K562 (cell line): ENCODE measurements around the gene EFNA2. TPM values are rescaled to one million over a fixed set of nuclear protein-coding genes. Genes with fewer than 3 reads are reported as not detected.

Experiments
- ATF1 ChIP-seq, 2 experiments: fragments of 450-650 bp in 1 of 2; IDR thresholded peaks; 2 replicates each; pipeline ENCODE4 v1.6.1; 2016; ENCODE audit warnings: missing compliant biosample characterization in 1 of 2, missing genetic modification characterization in 1 of 2
- DIDO1 ChIP-seq: fragments of 450-650 bp; IDR thresholded peaks from 2 replicates; pipeline ENCODE4 v1.6.1; 2016; ENCODE audit warnings: low read depth, missing biosample characterization, missing genetic modification characterization
- EHMT2 ChIP-seq: fragments of 450-650 bp; IDR thresholded peaks from 2 replicates; pipeline ENCODE4 v1.6.1; 2018; ENCODE audit warnings: antibody characterized with exemption
- EWSR1 ChIP-seq: fragments of 450-650 bp; IDR thresholded peaks from 2 replicates; pipeline ENCODE4 v1.6.1; 2018; ENCODE audit warnings: borderline replicate concordance, mild to moderate bottlenecking, low read depth, moderate library complexity; ENCODE audit not compliant: partially characterized antibody
- HMGN3 ChIP-seq: IDR thresholded peaks from 2 replicates; pipeline ENCODE4 v1.6.1; 2011; ENCODE audit warnings: borderline replicate concordance, low read depth, mild to moderate bottlenecking, mixed read lengths, low read length; ENCODE audit not compliant: insufficient read length; ENCODE audit errors: extremely low read depth
- HNRNPL ChIP-seq: fragments of 200-400 bp; formaldehyde crosslinking; IDR thresholded peaks from 2 replicates; pipeline ENCODE4 v1.6.1; 2017; ENCODE audit warnings: low read depth, mild to moderate bottlenecking, low read length
- KDM4B ChIP-seq, 2 experiments: fragments of 450-650 bp in 1 of 2; sonication (generic) in 1 of 2; IDR thresholded peaks; 2 replicates each; pipeline ENCODE4 v1.6.1; 2016 to 2017; ENCODE audit warnings: borderline replicate concordance in 2 of 2, antibody characterized with exemption in 1 of 2, low read depth in 1 of 2, mild to moderate bottlenecking in 1 of 2
- NR4A1 ChIP-seq, 2 experiments: fragments of 250-450 bp in 1 of 2; fragments of 450-650 bp in 1 of 2; sonication (Bioruptor Pico) in 1 of 2; IDR thresholded peaks; 2 replicates each; pipeline versions ENCODE4 v1.4.0 to v1.6.1; 2016 to 2020; ENCODE audit warnings: mild to moderate bottlenecking in 2 of 2, missing compliant biosample characterization in 1 of 2, missing genetic modification characterization in 1 of 2, moderate library complexity in 1 of 2
- RBBP5 ChIP-seq: fragments of 200-600 bp; sonication (generic); IDR thresholded peaks from 2 replicates; pipeline ENCODE4 v1.6.1; 2012; ENCODE audit warnings: borderline replicate concordance, mild to moderate bottlenecking, low read length, control low read depth, inconsistent platforms; ENCODE audit not compliant: insufficient read depth, poor library complexity, severe bottlenecking
- SAP30 ChIP-seq: fragments of 200-600 bp; sonication (generic); IDR thresholded peaks from 2 replicates; pipeline ENCODE4 v1.6.1; 2012; ENCODE audit warnings: borderline replicate concordance, low read depth, mild to moderate bottlenecking, moderate library complexity, low read length, control low read depth, inconsistent platforms; ENCODE audit not compliant: insufficient read depth, poor library complexity, severe bottlenecking
- TCF7 ChIP-seq: sonication (generic); IDR thresholded peaks from 2 replicates; pipeline ENCODE4 v1.6.1; 2016; ENCODE audit warnings: antibody characterized with exemption, borderline replicate concordance
- TEAD4 ChIP-seq, 2 experiments: sonication (generic) in 1 of 2; formaldehyde crosslinking in 1 of 2; IDR thresholded peaks; 2 replicates each; pipeline versions ENCODE4 v1.6.1 to v1.8.0; 2012 to 2022; ENCODE audit warnings: borderline replicate concordance in 1 of 2, inconsistent platforms in 1 of 2, low read length in 1 of 2, mild to moderate bottlenecking in 1 of 2, missing genetic modification reagents in 1 of 2
- TRIM24 ChIP-seq, 2 experiments: fragments of 450-650 bp; IDR thresholded peaks; 2 replicates each; pipeline ENCODE4 v1.6.1; 2016
- TSHZ1 ChIP-seq: fragments of 250-450 bp; sonication (Bioruptor Pico); IDR thresholded peaks from 2 replicates; pipeline ENCODE4 v1.4.0; 2020; ENCODE audit warnings: mild to moderate bottlenecking, moderate library complexity
- VEZF1 ChIP-seq: fragments of 200-800 bp; sonication (Bioruptor generic); IDR thresholded peaks from 2 replicates; pipeline ENCODE4 v1.6.1; 2017; ENCODE audit warnings: missing genetic modification characterization, missing compliant biosample characterization
- ZBED1 ChIP-seq: IDR thresholded peaks from 2 replicates; pipeline ENCODE4 v1.6.1; 2014
- ZNF436 ChIP-seq: fragments of 250-450, 450-650 bp; sonication (Bioruptor Pico); formaldehyde crosslinking; IDR thresholded peaks from 2 replicates; pipeline ENCODE4 v1.7.0; 2020; ENCODE audit warnings: mild to moderate bottlenecking
- polyA plus RNA-seq, 8 experiments: library from polyadenylated mRNA; depleted of rRNA in 4 of 8; stranded (reverse) in 5 of 8; unstranded in 3 of 8; fragments of >200 nt; fragmentation: Nextera tagmentation in 2 of 8; fragmentation: Illumina TruSeq in 1 of 8; extraction: Ambion mirVana in 2 of 8; extraction: Trizol in 1 of 8; gene quantifications; 2 replicates each; pipeline versions ENCODE4 v1.2.1 to v1.2.3, GENCODE V29; 2011 to 2014; ENCODE audit warnings: inconsistent platforms in 1 of 8, missing spikeins in 1 of 8
- total RNA-seq, 7 experiments: library from RNA; depleted of rRNA in 6 of 7; stranded (reverse); fragments of >200 nt in 6 of 7; fragmentation: Illumina TruSeq in 2 of 7; extraction: Trizol in 2 of 7; gene quantifications; 2 replicates each; pipeline versions ENCODE4 v1.2.1 to v1.2.3, GENCODE V29; 2011 to 2021; ENCODE audit warnings: low replicate concordance in 1 of 7
- TF ChIP-seq, protein P1 (sequence below): fragments of 450-650 bp; IDR thresholded peaks from 2 replicates; pipeline ENCODE4 v1.6.1; 2016; ENCODE audit warnings: antibody characterized with exemption

EFNA2 gene
- total and polyA plus RNA-seq, 9 of the 15 experiments (the other 6 are each of a cell fraction or from before 2014, with no cell fraction given) = 0.11 to 0.44 (median 0.15) TPM; not detected in 6

DNA sequence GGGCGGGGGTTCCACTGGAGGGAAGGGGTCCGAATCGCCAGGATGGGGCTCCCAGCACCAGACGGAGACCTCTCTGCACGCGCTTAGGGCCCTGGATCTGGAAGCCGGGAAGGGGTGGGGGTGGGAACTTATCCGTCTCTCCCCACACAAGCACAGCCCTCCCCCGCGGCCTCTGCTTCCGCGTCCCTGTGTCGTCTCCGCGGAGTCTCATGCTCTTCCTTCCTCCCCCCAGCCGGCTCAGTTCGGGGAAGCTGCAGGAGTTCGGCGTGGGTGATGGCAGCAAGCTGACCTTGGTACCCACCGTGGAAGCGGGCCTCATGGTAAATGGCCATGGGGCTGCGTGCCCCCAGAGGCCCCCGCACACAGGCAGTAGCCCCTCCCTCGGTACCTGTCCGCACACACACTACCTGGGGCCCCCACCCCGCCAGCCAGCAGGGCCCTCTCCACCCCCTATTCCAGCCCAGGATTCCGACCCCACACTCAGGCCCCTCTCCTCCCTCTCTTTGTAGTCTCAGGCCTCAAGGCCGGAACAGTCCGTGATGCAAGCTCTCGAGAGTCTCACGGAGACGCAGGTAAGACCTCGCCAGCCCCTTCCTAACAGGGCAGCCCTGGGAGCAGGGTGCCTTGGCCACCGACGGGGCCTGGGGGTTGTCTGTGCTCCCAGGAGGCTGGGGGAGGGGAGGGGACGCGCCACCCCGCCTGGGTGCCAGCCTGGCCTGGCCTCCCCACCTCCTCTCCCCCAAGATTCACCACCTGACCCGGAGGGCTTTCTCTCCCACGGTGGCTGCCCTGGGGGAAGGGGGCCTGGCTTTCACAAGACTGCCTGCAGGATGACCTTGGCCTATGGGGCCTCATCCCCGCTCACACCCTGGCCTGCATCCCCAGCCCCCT is 34.1 kb upstream of the EFNA2 start (continued):
- TF ChIP-seq TEAD4 (IDR thresholded peaks at IDR 0.05; ENCODE audit: low read length) = no peak
- no peak for TF ChIP-seq TEAD4 (CRISPR knock-in tag; IDR thresholded peaks at IDR 0.05; ENCODE audit: borderline replicate concordance)
- TF ChIP-seq HMGN3 = peak; percentile 41
- no peak for TF ChIP-seq TSHZ1 (CRISPR knock-in tag)
- no peak for TF ChIP-seq ZBED1
- 0 out of 4 replicates have a peak, but pooled peaks of 1 of the 2 experiments have one; percentile 8 for TF ChIP-seq KDM4B (IDR thresholded peaks at IDR 0.05; ENCODE audit: borderline replicate concordance in 2 of 2, low read depth in 1 of 2)
- 0 out of 2 replicates have a peak, but pooled peaks have one; percentile 6 for TF ChIP-seq VEZF1 (CRISPR knock-in tag)
- no peak for TF ChIP-seq TCF7
- no peak for TF ChIP-seq RBBP5
- TF ChIP-seq NR4A1 (CRISPR knock-in tag; IDR thresholded peaks at IDR 0.05) = no peak
- TF ChIP-seq NR4A1 (tag; IDR thresholded peaks at IDR 0.05) = no peak
- no peak for TF ChIP-seq EHMT2
- TF ChIP-seq, protein P1, sequence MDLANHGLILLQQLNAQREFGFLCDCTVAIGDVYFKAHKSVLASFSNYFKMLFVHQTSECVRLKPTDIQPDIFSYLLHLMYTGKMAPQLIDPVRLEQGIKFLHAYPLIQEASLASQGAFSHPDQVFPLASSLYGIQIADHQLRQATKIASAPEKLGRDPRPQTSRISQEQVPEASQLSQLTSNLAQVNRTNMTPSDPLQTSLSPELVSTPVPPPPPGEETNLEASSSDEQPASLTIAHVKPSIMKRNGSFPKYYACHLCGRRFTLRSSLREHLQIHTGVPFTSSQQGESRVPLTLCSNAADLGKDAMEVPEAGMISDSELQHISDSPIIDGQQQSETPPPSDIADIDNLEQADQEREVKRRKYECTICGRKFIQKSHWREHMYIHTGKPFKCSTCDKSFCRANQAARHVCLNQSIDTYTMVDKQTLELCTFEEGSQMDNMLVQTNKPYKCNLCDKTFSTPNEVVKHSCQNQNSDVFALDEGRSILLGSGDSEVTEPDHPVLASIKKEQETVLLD = 0 out of 2 replicates have a peak, but pooled peaks have one; percentile 10
- TF ChIP-seq HNRNPL = no peak
- TF ChIP-seq ATF1 (CRISPR knock-in tag; IDR thresholded peaks at IDR 0.05) = no peak
- TF ChIP-seq ATF1 (tag; IDR thresholded peaks at IDR 0.05) = peak; percentile 40; the same call in 1 of the 2 replicates
- no peak for TF ChIP-seq EWSR1
- TF ChIP-seq ZNF436 = no peak
- no peak for TF ChIP-seq TRIM24 (IDR thresholded peaks at IDR 0.05)
- peak; percentile 68 for TF ChIP-seq SAP30
- TF ChIP-seq DIDO1 (tag) = no peak
